ENCODE measurements around the gene TRMT2A.

TRMT2A gene

DNA sequence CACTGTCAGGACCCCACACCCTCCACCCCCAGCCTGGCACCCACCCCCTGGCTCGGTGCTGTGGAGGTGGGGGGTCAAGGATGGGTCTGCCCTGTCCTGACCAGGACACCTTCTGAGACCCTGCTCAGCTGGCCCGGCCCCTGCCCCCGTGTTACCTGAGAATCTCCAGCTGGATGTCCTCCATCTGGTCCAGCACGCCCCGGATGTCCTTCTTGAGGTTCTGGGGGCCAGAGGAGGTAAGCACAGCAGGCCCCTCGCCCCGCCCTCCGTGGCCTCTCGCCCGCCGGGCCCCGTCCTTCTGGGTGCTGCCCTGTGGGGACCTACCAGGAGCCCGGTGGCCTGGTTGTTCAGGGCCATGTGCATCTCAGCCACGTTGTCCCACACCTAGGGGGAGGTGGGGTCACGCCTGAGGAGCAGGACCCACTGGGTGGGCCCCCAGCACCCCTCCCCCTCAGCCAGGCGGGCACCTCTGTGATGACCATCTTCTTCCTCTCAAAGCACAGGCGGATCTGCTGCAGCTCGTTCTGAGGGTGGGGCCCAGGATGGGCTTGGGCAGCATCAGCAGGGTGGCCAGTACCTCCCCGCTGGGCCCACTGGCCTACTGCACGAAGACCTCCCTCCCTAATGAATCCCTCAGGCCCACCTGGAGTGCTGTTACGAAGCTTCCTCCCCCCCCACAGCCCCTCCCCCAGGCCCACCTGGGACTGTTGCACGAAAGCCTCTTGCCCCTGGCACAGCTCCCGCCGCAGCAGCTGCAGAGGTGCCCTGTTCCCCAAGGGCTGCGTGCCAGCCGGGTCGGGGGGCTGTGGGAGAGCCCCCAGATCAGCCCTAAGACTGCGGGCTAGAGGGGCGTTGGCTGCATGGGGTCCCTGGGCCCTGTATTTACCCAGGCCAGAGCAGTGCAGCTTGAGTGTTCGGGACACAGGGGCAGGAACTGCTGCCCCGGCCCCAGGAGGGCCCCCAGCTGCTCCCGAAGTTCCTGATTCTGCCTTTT is 32.5 kb upstream of the TRMT2A start:
- no peak for ATAC-seq

DNA sequence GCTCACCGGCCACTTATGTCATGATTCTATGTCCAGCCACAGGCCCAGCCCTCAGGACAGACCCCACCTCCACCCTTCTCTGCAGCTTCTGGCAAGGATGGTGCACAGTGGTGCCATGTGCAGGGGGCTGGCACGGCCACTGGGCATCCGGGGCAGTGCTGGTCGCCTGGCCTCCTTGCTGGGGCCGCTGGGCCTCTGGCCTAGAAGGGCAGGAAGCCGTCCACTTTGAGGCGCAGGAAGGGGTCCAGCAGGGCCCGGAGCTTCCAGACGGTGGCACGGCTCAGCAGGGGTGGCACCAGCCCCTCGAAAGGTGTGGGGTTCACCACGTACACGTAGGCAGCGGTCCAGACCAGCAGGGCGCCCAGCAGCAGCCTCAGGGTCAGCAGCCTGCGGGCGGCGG is 31.4 kb upstream of the TRMT2A start:
- ATAC-seq: no peak

GRCh38 chr22:20147237-20147988 is 30.4 kb upstream of the TRMT2A start:
- no peak for ATAC-seq

- no peak for ATAC-seq
Measured at GRCh38 chr22:20146777-20147176, 29.8 kb upstream of the TRMT2A start.

GRCh38 chr22:20145832-20146223 is 28.8 kb upstream of the TRMT2A start:
- no peak for ATAC-seq

DNA sequence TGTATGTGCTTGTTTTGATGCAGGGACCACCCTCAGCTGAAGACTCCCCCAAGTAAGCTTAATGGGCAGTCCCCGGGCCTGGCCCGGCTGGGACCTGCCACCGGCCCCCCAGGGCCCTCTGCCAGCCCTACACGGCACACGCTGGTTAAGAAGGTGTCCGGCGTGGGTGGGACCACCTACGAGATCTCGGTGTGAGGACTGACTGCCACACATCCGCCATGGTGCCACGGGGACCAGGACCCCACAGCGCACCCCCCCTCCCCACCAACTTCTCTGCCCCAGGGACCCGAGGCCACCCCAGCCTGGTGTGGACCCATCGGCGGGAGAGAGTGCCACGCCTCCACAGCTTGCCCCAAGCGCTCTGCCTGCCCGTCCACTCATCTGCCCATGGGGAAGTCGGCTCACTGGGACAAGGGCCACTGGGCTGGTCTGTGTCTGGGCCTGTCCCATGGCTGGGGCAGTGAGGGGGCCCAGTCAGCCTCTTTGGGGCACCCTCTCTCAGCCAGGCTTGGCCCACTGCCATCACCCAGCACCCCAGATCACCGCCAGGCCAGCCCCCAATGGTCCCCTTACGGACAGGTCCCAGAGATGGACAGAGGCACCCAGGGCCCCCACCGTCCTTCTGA is 28.3 kb upstream of the TRMT2A start:
- no peak for ATAC-seq

DNA sequence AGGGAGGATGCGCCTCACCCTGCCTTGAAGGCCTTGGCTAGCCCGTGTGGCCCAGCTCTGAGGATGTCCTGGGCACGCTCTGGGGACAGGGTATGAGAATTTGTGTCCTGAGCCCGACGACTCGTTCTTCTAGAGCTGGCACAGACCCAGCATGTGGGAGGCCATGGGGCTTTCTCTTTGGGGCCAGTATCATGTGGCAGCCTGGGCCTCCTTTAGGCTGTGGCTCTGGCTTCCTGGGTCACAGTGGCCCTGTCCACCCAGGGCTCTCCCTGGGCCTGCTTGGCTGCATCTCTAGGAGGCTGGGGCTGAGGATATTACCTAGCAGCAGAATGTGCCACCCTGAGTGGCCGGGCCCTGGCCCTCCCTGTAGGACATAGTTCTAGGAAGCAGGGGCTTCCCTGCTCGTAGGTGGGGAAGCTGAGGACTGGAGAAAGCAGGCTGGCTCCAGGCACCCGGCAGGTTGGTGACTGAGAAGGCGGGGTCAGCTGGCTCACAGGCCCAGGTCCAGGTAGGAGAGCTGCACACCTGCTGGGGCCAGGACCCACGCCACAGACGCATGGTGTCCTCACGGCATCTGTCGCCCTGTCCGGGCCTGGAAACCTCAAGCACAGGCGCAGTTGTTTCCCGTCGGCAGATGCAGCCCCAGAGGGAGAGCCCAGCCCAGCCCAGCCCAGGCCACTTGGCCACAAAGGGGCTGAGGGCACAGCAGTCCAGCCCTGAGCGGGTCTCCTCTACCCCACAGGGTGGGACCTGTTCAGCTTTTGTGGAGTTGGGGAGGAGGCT is 27.0 kb upstream of the TRMT2A start:
- no peak for ATAC-seq

- no peak for ATAC-seq
Measured at GRCh38 chr22:20142711-20143621, 25.9 kb upstream of the TRMT2A start.

- no peak for ATAC-seq
Measured at GRCh38 chr22:20141186-20142077, 24.4 kb upstream of the TRMT2A start.

DNA sequence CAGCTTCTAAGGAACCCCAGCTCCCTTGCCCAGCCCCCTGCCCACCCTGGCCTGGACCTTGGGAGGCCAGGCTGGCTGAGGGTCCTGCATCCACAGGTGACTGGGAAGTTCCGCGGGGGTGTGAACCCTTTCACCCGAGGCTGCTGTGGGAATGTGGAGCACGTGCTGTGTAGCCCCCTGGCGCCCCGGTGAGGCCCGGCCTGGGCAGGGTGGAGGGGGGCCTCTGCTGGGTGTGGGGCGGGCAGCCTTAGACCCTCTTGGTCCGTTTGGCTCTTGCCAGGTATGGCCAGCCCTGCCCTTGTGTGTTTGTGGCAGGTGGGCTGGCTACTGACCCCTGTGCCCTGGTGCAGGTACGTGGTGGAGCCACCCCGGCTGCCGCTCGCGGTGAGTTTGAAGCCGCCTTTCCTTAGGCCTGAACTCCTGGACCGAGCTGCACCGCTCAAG is 23.5 kb upstream of the TRMT2A start:
- ATAC-seq: no peak

DNA sequence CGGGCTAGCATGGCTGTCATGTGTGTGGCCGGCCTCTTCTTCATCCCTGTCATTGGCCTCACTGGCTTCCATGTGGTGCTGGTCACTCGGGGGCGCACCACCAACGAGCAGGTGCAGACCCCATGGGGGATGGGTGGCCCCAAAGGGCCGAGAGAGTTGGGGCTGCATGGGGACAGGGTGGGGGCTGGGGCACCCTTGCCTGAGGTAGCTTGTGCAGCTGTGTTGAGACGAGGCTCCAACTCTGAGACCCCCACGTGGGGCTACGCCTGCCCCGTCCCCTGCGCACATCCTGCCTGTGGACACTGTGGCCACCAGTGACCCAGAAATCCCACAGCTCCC is 23.1 kb upstream of the TRMT2A start:
- no peak for ATAC-seq

DNA sequence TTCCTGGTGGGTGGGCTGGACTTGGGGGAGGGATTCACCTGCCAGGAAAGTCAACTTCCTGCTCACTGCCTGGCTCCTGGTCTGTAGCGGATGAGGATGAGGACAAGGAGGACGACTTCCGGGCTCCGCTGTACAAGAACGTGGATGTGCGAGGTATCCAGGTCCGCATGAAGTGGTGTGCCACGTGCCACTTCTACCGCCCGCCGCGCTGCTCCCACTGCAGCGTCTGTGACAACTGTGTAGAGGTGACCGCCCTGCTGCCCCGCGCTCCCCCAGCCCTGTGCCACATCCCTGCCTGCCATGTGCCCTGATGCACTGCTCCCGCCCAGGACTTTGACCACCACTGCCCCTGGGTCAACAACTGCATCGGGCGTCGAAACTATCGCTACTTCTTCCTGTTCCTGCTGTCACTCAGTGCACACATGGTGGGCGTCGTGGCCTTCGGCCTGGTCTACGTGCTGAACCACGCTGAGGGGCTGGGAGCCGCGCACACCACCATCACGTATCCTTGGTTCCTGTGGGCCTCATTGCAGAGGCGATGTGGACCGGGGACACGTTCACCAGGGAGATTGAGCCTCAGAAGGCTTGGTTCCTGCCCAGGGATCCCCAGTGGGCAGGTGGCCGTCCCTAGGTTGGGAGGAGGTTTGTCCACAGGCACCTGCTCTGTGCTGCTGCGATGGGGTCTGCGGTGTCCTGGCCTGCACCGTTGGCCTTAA is 22.5 kb upstream of the TRMT2A start:
- no peak for ATAC-seq

DNA sequence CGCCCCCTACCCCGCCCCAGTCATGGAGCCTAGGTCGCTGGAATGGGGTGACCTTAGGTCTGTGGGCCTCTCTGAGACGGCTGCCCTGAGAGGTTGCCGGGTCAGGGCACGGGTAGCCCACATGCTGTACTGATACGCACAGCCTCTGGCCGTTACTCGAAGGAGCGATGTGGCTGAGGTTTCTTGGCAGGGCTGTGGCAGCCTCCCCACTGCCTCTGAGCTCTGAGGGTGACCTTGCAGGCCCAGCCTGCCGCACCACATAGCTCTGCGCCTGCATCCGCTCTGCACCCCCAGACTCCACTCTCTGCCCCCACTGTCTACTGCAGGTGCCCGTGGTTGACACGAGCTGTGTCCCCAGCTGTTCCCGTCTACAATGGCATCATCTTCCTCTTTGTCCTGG is 21.8 kb upstream of the TRMT2A start:
- no peak for ATAC-seq

- ATAC-seq: no peak
Measured at GRCh38 chr22:20138417-20138738, 21.4 kb upstream of the TRMT2A start.

- no peak for ATAC-seq
Measured at GRCh38 chr22:20137671-20138416, 20.8 kb upstream of the TRMT2A start.

DNA sequence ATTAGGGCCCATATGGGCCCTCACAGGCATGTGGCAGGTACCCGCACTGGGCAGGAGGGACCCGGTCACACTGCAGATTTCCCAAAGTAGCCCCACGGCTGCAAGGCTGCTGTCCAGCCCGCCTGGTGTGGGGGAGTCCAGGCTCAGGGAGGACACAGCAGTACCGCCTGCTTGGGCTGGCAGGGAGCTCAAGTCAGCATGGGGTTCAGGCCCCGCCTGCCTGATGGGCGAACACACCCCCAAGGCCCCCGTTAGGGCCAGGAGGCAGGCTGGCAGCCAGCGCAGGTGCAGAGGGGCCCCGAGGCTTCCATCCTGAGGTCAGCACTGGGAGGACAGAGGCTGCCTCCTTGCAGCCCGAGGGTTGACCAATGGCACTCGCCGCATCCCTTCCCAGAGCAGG is 20.1 kb upstream of the TRMT2A start:
- ATAC-seq: no peak

DNA sequence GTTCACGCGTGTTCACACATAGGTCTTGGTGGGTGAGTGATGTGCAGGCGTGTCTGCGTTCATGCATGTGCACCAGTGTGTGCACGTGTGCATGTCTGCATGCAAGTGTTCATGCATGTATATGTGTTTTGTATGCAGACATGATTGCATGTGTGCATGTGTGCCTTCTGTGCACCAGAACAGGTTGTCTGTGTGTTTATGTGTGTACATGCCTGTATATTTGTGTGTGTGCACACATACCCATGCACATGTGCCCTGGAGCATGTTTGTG is 19.5 kb upstream of the TRMT2A start:
- no peak for ATAC-seq

DNA sequence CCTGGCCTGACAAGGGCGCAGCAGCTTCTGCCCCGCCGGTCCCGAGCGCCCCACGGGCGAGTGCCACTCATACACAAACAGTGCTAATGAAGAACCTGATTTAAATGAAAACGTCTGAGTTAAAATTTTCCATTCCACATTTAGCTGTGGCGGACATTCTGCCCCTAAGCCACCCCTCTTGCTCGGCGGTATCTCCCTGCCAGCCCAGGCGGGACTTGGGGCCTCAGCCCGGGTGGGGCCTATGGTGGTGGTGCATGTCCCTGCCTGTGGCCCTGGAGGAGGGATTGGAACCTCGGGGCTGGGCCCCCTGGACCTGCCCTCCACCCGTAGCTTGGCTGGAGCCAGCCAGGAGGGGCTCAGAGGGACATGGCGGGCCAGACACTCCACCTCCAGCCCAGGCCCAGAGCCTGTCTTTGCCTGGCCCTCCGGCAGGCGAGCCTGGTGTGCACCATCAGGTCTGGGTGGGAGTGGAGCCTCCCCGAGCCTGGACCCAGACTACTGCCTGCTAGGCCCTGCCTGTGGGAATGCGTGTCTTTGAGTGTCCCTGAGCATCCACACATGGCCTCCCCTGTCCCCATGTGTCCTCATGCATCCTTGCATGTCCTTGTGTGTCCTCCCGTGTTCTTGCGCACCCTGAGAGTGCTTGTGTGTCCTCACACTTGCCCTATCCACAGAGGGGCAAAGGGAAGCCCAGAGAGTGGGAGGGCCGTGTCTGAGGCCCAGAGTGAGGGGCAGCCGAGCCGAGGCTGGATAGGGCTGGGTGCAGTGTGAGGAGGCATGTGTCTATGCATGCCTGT is 19.0 kb upstream of the TRMT2A start:
- ATAC-seq: no peak

DNA sequence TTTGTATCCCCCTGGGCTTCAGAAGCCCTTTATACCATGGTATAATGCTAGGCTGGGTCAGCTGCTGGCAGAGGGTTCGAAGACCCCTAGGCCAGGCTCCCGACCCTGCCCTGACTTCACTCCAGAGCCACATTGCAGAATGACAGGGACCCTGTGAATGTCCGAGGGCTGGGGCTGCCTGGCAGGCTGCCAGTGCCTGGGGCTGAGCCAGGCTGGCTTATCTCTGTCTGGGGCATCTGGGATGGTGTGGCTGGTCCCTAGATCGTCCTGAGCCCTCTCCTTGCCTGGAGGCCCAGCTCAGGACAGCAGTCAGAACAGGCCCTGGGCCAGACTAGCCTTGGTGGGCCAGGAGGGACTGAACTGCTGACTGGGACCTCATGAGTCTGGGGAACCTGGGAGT is 18.2 kb upstream of the TRMT2A start:
- no peak for ATAC-seq
